ENCODE measurements around the gene TFDP1.

DNA sequence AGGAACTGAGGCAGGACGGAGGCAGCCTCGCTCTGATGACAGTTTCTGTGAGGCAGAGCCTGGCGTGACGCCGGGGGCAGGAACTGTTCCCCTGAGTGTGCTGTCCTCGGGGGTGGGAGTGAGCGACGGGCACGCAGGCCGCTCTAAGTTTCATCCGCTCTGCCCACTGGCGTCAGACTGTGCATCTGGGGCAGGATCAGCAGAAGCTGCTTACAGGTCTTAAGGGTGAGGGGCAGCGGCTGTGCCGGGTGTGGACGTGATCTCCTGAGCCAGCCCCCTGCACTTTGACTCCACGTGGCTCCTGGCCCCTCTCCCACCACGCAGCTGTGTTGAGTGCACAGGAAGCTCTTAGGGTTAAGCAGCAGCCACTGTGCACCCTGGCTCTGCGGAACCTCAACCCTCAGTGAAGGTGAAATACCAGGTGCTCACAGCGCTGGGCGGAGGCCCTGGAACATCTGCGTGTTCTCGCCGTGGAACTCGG, 84.0 kb downstream of the TFDP1 start:
- no peak for TF ChIP-seq EZH2phosphoT487 (conservative IDR thresholded peaks at IDR 0.05; ENCODE audit: low read length)
- TF ChIP-seq, protein P1, sequence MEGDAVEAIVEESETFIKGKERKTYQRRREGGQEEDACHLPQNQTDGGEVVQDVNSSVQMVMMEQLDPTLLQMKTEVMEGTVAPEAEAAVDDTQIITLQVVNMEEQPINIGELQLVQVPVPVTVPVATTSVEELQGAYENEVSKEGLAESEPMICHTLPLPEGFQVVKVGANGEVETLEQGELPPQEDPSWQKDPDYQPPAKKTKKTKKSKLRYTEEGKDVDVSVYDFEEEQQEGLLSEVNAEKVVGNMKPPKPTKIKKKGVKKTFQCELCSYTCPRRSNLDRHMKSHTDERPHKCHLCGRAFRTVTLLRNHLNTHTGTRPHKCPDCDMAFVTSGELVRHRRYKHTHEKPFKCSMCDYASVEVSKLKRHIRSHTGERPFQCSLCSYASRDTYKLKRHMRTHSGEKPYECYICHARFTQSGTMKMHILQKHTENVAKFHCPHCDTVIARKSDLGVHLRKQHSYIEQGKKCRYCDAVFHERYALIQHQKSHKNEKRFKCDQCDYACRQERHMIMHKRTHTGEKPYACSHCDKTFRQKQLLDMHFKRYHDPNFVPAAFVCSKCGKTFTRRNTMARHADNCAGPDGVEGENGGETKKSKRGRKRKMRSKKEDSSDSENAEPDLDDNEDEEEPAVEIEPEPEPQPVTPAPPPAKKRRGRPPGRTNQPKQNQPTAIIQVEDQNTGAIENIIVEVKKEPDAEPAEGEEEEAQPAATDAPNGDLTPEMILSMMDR (IDR thresholded peaks at IDR 0.05; ENCODE audit: insufficient read depth, low read length, poor library complexity, severe bottlenecking), result no peak
